T-helper 17 cell (primary cell): ENCODE measurements around the gene LRMDA. TPM values are rescaled to one million over a fixed set of nuclear protein-coding genes. Genes with fewer than 3 reads are reported as not detected.

Source experiments
- ATAC-seq: fragments of 150-1000 bp; cut with Tn5 transposase; 2 replicates; pipeline ENCODE4 v1.10.0; 2021; ENCODE audit warnings: mild to moderate bottlenecking, moderate library complexity
- DNase-seq, 3 donors: peaks; one replicate each; pipeline versions ENCODE4 v3.0.0 to v3.0.0-alpha.2; 2020 to 2021
- H3K9me3 ChIP-seq: one replicate; pipeline ENCODE4 v1.7.0; 2013; ENCODE audit warnings: low read length, mild to moderate bottlenecking; ENCODE audit not compliant: control insufficient read depth, poor library complexity, severe bottlenecking
- H3K27ac Mint-ChIP-seq: one replicate; pipeline ENCODE4 v1.8.0; 2022; ENCODE audit warnings: mild to moderate bottlenecking, moderate library complexity, mixed read lengths
- H3K27me3 Mint-ChIP-seq: one replicate; pipeline ENCODE4 v1.8.0; 2022; ENCODE audit warnings: mixed read lengths
- H3K36me3 Mint-ChIP-seq: one replicate; pipeline ENCODE4 v1.8.0; 2022; ENCODE audit warnings: low read depth, mixed read lengths
- H3K4me1 Mint-ChIP-seq: one replicate; pipeline ENCODE4 v1.8.0; 2022; ENCODE audit warnings: mild to moderate bottlenecking, mixed read lengths
- H3K4me3 Mint-ChIP-seq: one replicate; pipeline ENCODE4 v1.8.0; 2022; ENCODE audit warnings: mild to moderate bottlenecking, moderate library complexity, mixed read lengths
- total RNA-seq, 4 donors: library from RNA in 2 of 4; stranded (reverse) in 2 of 4; gene quantifications; one replicate each; pipeline ENCODE4 v1.2.3 and lab custom pipeline; 2022 to 2026

The LRMDA gene
- total RNA-seq, 2 donors from 2014 or later = not detected

DNA sequence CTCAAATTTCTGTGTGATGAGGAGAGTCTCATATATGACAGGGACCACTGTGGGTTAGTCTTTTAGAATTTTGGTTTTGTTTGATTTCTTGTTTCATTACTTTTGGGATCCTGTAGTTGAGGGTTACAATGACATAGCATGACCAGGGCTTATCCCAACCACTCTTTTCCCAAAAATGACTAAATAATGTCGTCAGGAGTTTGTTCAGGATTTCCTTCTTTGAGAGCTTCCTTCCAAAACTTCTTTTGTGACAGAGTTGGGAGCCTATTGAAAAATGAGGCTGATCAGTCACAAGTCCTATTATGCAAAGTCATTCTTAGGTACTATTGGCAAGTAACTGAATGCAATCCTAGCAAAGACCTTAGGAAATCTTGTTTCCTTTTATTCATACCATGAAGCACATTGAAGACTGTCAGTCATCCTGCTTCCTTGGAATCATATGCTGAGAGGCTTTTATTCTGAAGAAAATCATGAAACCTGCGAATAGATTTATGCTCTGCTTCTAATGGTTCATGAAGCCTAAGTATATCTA lies 498.3 kb downstream of the LRMDA start:
- no peaks in the 10 kb centered on the region for H3K36me3 Mint-ChIP-seq
- ATAC-seq (no peak), DNase-seq (no peak)
- H3K4me3 Mint-ChIP-seq = no peak overlapping the region
- peaks cover 28% of the 10 kb centered on the region for H3K27me3 Mint-ChIP-seq
- H3K4me1 Mint-ChIP-seq = no peaks in the 10 kb centered on the region
- H3K9me3 ChIP-seq = no peaks in the 10 kb centered on the region
- no peak overlapping the region for H3K27ac Mint-ChIP-seq

DNA sequence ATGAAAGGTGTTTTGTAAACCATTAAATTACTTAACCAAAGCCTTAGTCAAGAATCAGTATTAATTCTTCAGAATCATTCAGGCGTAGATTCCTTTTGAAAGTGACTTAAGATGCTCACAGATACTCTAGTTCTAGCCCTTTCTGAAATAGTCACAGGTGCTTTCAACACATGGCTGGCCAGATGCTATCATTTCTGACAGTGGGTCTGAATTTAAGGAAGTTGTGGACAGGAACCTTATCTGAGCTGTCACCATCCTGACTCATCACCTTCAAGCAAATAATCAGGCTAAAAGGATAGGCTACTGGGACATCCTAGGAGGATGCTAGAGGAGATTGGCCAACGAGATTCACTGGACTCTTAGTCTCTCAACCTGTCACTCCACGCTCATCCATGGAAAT lies 501.5 kb downstream of the LRMDA start:
- DNase-seq (no peak), ATAC-seq (no peak)
- Mint-ChIP-seq H3K4me1 (no peaks in the 10 kb centered on the region), H3K27ac (no peak overlapping the region), H3K36me3 (no peaks in the 10 kb centered on the region), H3K4me3 (no peak overlapping the region), H3K27me3 (peaks cover 37% of the 10 kb centered on the region)
- H3K9me3 ChIP-seq = no peaks in the 10 kb centered on the region

DNA sequence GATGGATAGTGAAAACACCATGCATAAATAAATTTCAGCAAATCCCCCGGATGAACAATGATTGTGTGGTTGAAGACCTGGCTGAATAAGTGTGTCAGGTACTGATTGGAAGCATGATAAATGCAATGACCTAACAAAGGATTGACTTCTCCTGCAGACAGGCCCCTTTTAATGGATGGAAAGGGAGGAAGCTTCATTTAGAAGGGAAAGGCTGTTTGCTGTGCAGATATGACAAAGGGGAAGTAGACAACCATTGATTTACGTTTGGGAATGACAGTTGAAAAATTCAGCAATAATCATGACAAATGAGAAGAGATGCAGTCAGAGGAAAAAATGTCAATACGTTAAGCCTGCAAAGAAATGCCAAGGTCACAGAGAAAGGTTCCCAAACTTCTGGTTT lies 503.8 kb downstream of the LRMDA start:
- ATAC-seq = no peak
- DNase-seq = no peak
- no peaks in the 10 kb centered on the region for H3K9me3 ChIP-seq
- Mint-ChIP-seq H3K4me1 (no peaks in the 10 kb centered on the region), H3K27ac (no peak overlapping the region), H3K4me3 (no peak overlapping the region), H3K36me3 (no peaks in the 10 kb centered on the region), H3K27me3 (peaks cover 49% of the 10 kb centered on the region)

DNA sequence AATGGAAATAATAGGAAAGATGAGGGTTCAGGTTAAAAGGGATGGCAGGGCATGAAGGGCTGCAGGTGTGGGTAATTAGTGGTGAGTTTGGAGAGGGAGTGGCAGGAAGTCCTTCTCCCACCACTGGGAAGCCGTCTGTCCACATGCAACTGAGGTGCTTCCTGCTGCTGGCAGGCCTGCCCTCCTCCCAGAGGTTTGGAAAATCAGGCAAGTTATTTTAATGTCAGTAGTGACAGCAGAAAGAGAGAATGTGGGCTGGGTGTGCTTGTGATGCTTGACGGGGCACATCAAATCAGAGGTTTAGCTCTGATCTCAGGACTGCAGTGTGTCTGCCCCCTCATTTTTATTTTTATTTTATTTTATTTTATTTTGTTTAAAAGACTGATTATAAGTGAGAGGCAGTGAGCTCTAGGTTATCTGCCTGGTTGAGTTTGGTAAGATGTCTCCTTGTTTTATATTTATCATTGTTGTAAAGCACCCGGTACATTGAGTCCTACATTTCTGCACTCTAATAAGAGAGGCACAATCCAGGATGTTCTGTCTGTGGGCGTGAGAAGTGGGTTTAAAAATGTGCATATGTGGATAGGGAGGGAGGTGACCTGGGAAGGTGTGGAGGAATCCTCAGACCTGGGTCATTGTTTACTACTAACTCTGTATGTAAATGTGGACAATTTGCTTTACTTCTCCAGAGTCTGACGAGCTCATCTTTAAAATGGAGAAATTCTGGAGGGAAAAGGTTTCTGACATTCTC lies 504.4 kb downstream of the LRMDA start:
- DNase-seq = no peak
- ATAC-seq = no peak
- H3K36me3 Mint-ChIP-seq = no peaks in the 10 kb centered on the region

DNA sequence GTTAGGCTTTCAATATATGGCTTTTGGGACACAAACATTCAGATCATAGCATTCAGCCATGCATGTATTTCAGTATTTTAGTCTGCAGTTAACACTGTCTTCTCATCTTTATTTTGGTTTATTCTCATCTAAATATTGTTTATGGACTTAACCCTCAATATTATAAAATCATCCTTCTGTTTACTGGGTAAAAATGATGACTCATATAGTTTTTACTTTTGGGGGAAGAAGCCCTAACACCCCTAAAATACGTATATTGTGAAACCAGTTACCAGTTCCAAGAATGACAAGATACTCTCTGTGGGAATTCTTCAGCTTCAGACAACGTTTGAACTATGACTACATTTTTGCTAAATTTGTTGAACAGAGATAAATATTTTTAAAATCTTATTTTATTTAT lies 505.4 kb downstream of the LRMDA start:
- no peak overlapping the region for H3K4me3 Mint-ChIP-seq
- ATAC-seq = no peak
- H3K36me3 Mint-ChIP-seq = no peaks in the 10 kb centered on the region
- no peak for DNase-seq
- peaks cover 42% of the 10 kb centered on the region for H3K27me3 Mint-ChIP-seq
- H3K4me1 Mint-ChIP-seq = no peaks in the 10 kb centered on the region
- H3K9me3 ChIP-seq = no peaks in the 10 kb centered on the region
- no peak overlapping the region for H3K27ac Mint-ChIP-seq

More for the DNA sequence above, 504.4 kb downstream of the LRMDA start:
- Mint-ChIP-seq H3K27me3 (peaks cover 44% of the 10 kb centered on the region), H3K4me1 (no peaks in the 10 kb centered on the region), H3K27ac (no peak overlapping the region), H3K4me3 (no peak overlapping the region)
- H3K9me3 ChIP-seq = no peaks in the 10 kb centered on the region

DNA sequence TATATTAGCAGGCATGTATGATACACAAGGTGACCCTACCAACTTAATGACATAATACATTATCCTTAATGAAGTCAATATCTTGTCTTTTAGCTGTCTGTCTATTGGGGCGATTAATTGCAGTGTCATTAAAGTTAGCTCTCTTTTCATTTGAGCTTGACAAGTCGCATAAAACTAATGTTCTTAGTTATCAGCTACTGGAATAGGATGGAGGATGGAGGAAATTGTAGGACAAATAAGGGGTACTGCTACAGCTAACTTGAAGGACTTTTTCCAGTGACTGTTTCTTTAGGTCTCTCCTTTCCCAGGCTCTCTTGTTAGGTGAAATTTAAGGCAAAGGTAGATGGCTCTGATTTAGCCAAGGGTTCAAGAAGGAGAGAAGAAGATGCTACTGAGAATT lies 506.4 kb downstream of the LRMDA start:
- Mint-ChIP-seq H3K4me1 (no peaks in the 10 kb centered on the region), H3K36me3 (no peaks in the 10 kb centered on the region), H3K27ac (no peak overlapping the region), H3K27me3 (peaks cover 32% of the 10 kb centered on the region), H3K4me3 (no peak overlapping the region)
- H3K9me3 ChIP-seq = no peaks in the 10 kb centered on the region
- no peak for DNase-seq
- ATAC-seq = no peak

DNA sequence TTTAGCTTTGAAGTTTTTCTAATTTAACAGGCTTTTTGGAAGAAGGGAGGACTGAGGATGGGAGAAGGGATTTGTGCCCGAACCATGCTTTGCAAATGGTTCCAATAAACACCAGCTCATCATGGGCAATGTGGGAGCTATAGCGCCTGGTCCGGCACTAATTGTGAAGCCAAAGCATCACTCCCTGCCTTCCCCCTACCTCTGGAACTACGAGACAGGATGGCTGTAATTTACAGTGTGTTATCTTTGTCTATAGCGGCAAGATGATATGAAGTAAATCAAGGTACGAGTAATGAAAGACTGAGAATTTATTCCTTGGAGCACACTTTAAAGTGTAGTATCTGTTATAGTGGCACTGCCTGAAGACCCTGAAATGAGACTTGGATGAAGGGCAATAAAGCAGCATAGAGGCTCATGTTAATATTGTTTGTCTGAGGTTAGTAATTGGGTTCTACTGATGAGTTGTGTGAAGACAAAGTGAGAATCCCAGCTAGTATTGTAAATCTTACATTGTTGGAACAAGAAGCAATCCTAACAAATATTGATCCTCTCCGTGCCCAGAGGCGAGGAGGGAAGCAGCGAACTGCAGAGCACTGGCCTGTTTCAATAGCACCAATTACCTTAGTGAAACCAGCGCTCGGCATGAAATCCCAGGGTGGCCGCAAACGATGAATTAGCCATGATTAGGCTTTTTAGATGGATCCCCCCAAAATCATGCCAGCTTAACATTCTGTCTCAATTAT lies 507.1 kb downstream of the LRMDA start:
- Mint-ChIP-seq H3K36me3 (no peaks in the 10 kb centered on the region), H3K4me1 (no peaks in the 10 kb centered on the region), H3K27ac (no peak overlapping the region), H3K4me3 (no peak overlapping the region), H3K27me3 (peaks cover 32% of the 10 kb centered on the region)
- ATAC-seq (no peak), DNase-seq (no peak)
- no peaks in the 10 kb centered on the region for H3K9me3 ChIP-seq

DNA sequence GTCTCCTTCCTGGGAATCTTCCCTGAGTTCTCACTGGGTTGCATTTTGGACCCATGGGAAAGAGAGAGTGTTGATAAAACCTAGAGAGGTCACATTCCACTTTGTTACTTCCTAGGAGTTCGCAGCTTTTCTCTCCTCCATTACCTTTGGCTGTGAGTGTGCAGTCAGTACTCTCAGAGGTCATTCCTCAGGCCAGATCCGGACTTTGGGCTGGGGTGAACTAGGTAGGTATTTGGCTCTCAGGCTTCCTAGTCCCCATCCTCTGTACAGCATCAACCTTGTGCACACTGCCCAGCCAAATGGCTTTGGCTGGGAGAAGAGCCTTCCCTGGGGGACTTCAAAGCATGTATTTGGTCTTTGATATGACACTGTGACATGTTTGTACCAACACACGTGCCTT lies 508.1 kb downstream of the LRMDA start:
- no peak for ATAC-seq
- Mint-ChIP-seq H3K4me1 (no peaks in the 10 kb centered on the region), H3K27ac (no peak overlapping the region), H3K36me3 (no peaks in the 10 kb centered on the region), H3K4me3 (no peak overlapping the region), H3K27me3 (peaks cover 32% of the 10 kb centered on the region)
- H3K9me3 ChIP-seq = no peaks in the 10 kb centered on the region
- DNase-seq = no peak

DNA sequence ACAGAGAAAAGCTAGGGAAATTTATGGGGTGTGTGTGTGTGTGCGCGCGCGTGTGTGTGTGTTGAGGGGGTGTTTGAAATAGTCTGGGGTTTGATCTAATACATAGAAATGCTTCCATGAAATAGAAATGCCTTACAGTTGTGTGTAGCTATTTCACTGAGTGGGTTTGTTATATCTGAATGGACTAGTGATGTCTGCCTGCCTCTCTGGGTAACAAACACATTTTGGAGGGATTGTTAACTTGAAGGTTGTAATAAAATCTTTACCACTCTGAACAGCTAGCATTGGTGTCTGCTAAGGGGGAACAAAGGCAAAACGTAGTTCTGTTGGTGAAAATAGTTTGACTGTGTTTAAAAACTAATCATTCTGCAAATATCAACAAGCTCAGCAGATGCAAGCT lies 509.3 kb downstream of the LRMDA start:
- Mint-ChIP-seq H3K4me3 (no peak overlapping the region), H3K36me3 (no peaks in the 10 kb centered on the region), H3K27ac (no peak overlapping the region), H3K4me1 (no peaks in the 10 kb centered on the region), H3K27me3 (peaks cover 22% of the 10 kb centered on the region)
- ATAC-seq (no peak), DNase-seq (no peak)
- H3K9me3 ChIP-seq = no peaks in the 10 kb centered on the region

DNA sequence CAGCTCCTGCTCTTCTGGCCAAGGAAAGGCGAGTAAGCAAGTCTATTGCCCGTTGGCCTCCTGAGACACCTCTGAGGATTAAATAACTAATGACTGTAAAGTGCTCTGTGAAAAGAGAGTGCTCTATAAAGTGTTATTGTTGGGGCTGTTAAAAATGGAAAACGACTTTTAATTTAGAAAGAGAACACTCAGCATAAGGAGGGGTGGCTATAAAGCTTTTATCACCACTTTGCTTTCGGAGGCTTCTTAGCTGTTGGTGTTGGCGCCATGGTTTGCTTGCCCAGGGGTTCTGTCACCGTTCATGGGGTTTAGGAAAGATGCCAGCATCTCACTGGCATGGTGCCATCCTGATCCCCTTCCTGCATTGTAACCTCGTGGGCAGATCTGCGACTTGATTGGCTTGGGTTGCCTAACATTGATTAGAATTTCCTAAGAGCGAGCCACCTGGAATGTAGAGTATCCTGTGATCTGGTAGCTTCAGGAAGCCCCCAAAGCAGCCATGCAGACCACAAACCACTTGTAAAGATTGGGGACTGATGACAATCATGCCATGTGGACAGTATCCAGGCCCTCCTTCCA lies 509.9 kb downstream of the LRMDA start:
- no peak for DNase-seq
- H3K36me3 Mint-ChIP-seq = no peaks in the 10 kb centered on the region
- peaks cover 18% of the 10 kb centered on the region for H3K27me3 Mint-ChIP-seq
- no peak overlapping the region for H3K27ac Mint-ChIP-seq
- H3K4me1 Mint-ChIP-seq = no peaks in the 10 kb centered on the region
- H3K4me3 Mint-ChIP-seq = no peak overlapping the region
- no peaks in the 10 kb centered on the region for H3K9me3 ChIP-seq
- no peak for ATAC-seq

DNA sequence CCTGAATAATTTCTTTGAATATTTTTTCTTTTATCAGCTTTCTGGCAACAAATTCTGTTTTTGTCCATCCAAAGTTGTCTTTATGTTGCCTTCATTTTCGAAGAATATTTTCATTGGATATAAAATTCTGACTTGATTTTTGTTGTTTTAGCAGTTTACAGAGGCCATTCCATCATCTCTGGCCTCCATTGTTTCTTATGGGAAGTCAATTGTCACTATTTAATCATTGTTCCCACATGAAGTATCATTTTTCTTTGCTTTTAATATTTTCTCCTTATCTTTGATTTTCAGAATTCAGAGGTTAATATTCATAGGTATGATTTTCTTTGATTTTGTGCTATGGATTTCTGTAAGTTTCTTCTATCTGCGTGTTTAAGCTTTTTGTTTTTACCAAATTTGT lies 512.6 kb downstream of the LRMDA start:
- peaks cover 8% of the 10 kb centered on the region for H3K27me3 Mint-ChIP-seq
- no peaks in the 10 kb centered on the region for H3K4me1 Mint-ChIP-seq
- H3K36me3 Mint-ChIP-seq = no peaks in the 10 kb centered on the region
- no peak overlapping the region for H3K4me3 Mint-ChIP-seq
- H3K27ac Mint-ChIP-seq = no peak overlapping the region
- H3K9me3 ChIP-seq = no peaks in the 10 kb centered on the region
- DNase-seq (no peak), ATAC-seq (no peak)

DNA sequence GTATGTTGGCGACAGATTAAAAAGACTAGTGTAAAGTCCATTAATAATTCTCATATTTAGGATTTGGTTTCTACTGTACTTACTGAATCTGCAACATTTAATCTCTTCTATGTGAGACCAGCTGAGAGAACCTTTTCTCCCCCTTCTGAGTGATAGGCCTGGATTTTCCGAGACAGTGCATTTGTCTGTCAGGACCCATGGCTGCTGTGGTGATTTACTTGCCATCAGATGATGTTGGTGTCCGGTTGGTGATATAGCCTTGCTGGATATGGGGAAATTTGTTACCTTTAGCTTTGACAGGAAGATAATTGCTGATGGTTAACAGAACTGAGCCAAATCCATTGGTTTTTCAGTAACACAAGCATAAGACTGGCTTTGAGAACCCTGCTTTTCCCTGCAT lies 517.2 kb downstream of the LRMDA start:
- no peak overlapping the region for H3K4me3 Mint-ChIP-seq
- H3K36me3 Mint-ChIP-seq = no peaks in the 10 kb centered on the region

DNA sequence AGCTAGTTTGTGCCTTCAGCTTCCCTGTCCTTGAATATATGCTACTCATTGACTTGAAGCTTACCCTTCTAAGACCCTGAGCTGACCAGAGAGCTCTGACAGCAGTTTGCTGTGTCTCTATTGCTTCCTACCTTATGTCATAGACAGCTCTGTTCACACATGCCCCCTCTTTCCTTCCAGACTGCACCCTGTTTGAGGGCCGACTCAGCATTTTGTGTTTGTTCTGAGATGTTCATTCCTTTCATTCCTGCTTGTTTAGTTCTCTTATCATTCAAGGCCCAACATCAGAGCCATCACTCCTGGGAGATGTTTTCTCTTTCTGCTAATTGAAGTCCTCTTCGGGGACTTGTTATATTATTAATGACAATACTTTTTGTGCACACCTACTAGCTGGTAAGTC lies 518.9 kb downstream of the LRMDA start:
- no peaks in the 10 kb centered on the region for H3K4me1 Mint-ChIP-seq
- no peak overlapping the region for H3K27ac Mint-ChIP-seq
- DNase-seq (no peak), ATAC-seq (no peak)
- H3K36me3 Mint-ChIP-seq = no peaks in the 10 kb centered on the region
- no peak overlapping the region for H3K4me3 Mint-ChIP-seq
- peaks cover 3% of the 10 kb centered on the region for H3K9me3 ChIP-seq
- peaks cover 5% of the 10 kb centered on the region for H3K27me3 Mint-ChIP-seq

More for the DNA sequence above, 517.2 kb downstream of the LRMDA start:
- peaks cover 3% of the 10 kb centered on the region for H3K9me3 ChIP-seq
- Mint-ChIP-seq H3K27ac (no peak overlapping the region), H3K4me1 (no peaks in the 10 kb centered on the region), H3K27me3 (no peaks in the 10 kb centered on the region)
- ATAC-seq (no peak), DNase-seq (no peak)
